Fibroblast of mammary gland (primary cell): ENCODE results near the gene AGPAT3.

Source experiments
- DNase-seq: peaks from one replicate; pipeline ENCODE4 v3.0.0-alpha.2; 2010; ENCODE audit warnings: low read depth
- H3K4me3 ChIP-seq: 2 replicates; pipeline ENCODE4 v1.5.1; 2011; ENCODE audit warnings: low read depth, mild to moderate bottlenecking, low read length, moderate library complexity; ENCODE audit not compliant: control insufficient read depth
- CTCF ChIP-seq: conservative IDR thresholded peaks from 2 replicates; pipeline ENCODE4 v1.5.1; 2011; ENCODE audit warnings: low read depth, low read length, inconsistent platforms; ENCODE audit not compliant: control insufficient read depth, insufficient read depth

Gene AGPAT3

GRCh38 chr21:43971992-43972255 is 106.9 kb downstream of the AGPAT3 start:
- TF ChIP-seq CTCF, result no peak
- DNase-seq, result no peak
- H3K4me3 ChIP-seq, result no peak overlapping the region

- TF ChIP-seq CTCF, result no peak
- no peak for DNase-seq
Measured at GRCh38 chr21:43972850-43973633, 108.0 kb downstream of the AGPAT3 start.

GRCh38 chr21:43973634-43973955 is 108.6 kb downstream of the AGPAT3 start:
- no peak for TF ChIP-seq CTCF
- H3K4me3 ChIP-seq, result no peak overlapping the region
- DNase-seq, result no peak

More at GRCh38 chr21:43972850-43973633, 108.0 kb downstream of the AGPAT3 start:
- no peak overlapping the region for H3K4me3 ChIP-seq

GRCh38 chr21:43974791-43975468 is 109.9 kb downstream of the AGPAT3 start:
- H3K4me3 ChIP-seq, result no peak overlapping the region
- TF ChIP-seq CTCF, result no peak
- no peak for DNase-seq

GRCh38 chr21:43975469-43976098 is 110.6 kb downstream of the AGPAT3 start:
- peak; percentile 92 for TF ChIP-seq CTCF
- H3K4me3 ChIP-seq, result no peak overlapping the region
- DNase-seq, result peak; percentile 59

GRCh38 chr21:43976661-43977060 is 111.6 kb downstream of the AGPAT3 start:
- TF ChIP-seq CTCF, result no peak
- H3K4me3 ChIP-seq, result no peak overlapping the region
- DNase-seq, result no peak
